ENCODE data around the gene PRMT2.

The PRMT2 gene

GRCh38 chr21:46636550-46637285 lies 1.2 kb downstream of the PRMT2 start:
- no peak overlapping the region for H2BK15ac ChIP-seq (ENCODE audit: low read depth, poor library complexity, severe bottlenecking)
- no peak overlapping the region for H2BK5ac ChIP-seq (ENCODE audit: low read depth, low read length, poor library complexity, severe bottlenecking)
- no peaks in the 10 kb centered on the region for H3K9me3 ChIP-seq (ENCODE audit: control insufficient read depth, low read length)
- H3K4me3 ChIP-seq (ENCODE audit: insufficient read depth in 1 of 2, low read depth in 1 of 2, low read length in 2 of 2) = peak overlapping the region in 1 of 2 experiments; percentile 99
- no peak overlapping the region for H3K18ac ChIP-seq (ENCODE audit: low read depth in 1 of 2, low read length in 2 of 2)
- WGBS = 98% methylated on average over 6 of the region's 7 CpGs
- H3K4me1 ChIP-seq (ENCODE audit: control insufficient read depth, insufficient read depth, low read depth, low read length) = peaks cover 11% of the 10 kb centered on the region
- H4K8ac ChIP-seq (ENCODE audit: low read length) = no peak overlapping the region
- no peak overlapping the region for H2BK120ac ChIP-seq (ENCODE audit: low read depth, low read length)
- H2BK12ac ChIP-seq (ENCODE audit: low read length in 2 of 2) = no peak overlapping the region
- H3K4me2 ChIP-seq (ENCODE audit: low read length, poor library complexity, severe bottlenecking) = peak overlapping the region; percentile 76
- no peaks in the 10 kb centered on the region for H3K27me3 ChIP-seq (ENCODE audit: control insufficient read depth in 1 of 2, insufficient read depth in 1 of 2, low read length in 2 of 2)
- no peak overlapping the region for H3K14ac ChIP-seq (ENCODE audit: low read length in 2 of 2)
- H3K79me1 ChIP-seq (replicated peaks; ENCODE audit: low read length, poor library complexity, severe bottlenecking) = peaks cover 3% of the 10 kb centered on the region
- no peak overlapping the region for H3K27ac ChIP-seq (ENCODE audit: low read length, poor library complexity, severe bottlenecking)
- DNase-seq = no peak
- H3K23ac ChIP-seq (ENCODE audit: low read length in 2 of 2) = no peak overlapping the region
- no peak overlapping the region for H3K4ac ChIP-seq (ENCODE audit: low read depth in 1 of 2, low read length in 2 of 2)
- no peak overlapping the region for H4K91ac ChIP-seq (ENCODE audit: low read length)
- H3K9ac ChIP-seq (ENCODE audit: low read length) = peak overlapping the region; percentile 98
- H2AFZ ChIP-seq (ENCODE audit: low read depth, low read length) = no peak overlapping the region
- H3K36me3 ChIP-seq (ENCODE audit: control insufficient read depth in 1 of 2, insufficient read depth in 2 of 2, low read depth in 1 of 2, low read length in 2 of 2) = peaks cover 6 to 40% of the 10 kb centered on the region in 2 experiments
- no peak overlapping the region for H2AK5ac ChIP-seq (ENCODE audit: low read length, severe bottlenecking)

- Histone ChIP-seq H3K4me1 (ENCODE audit: control insufficient read depth, insufficient read depth, low read depth, low read length) (peaks cover 11% of the 10 kb centered on the region), H4K8ac (ENCODE audit: low read length) (no peak overlapping the region), H2BK120ac (ENCODE audit: low read depth, low read length) (no peak overlapping the region)
Observed at GRCh38 chr21:46637952-46638746, 2.7 kb downstream of the PRMT2 start.

GRCh38 chr21:46639489-46640386 lies 4.3 kb downstream of the PRMT2 start:
- Histone ChIP-seq H3K18ac (ENCODE audit: low read depth in 1 of 2, low read length in 2 of 2) (no peak overlapping the region), H2BK5ac (ENCODE audit: low read depth, low read length, poor library complexity, severe bottlenecking) (no peak overlapping the region), H2BK12ac (ENCODE audit: low read length in 2 of 2) (no peak overlapping the region), H3K4me2 (ENCODE audit: low read length, poor library complexity, severe bottlenecking) (no peak overlapping the region), H3K36me3 (ENCODE audit: control insufficient read depth in 1 of 2, insufficient read depth in 2 of 2, low read depth in 1 of 2, low read length in 2 of 2) (peaks cover 26 to 68% of the 10 kb centered on the region in 2 experiments), H3K14ac (ENCODE audit: low read length in 2 of 2) (no peak overlapping the region), H3K27me3 (ENCODE audit: control insufficient read depth in 1 of 2, insufficient read depth in 1 of 2, low read length in 2 of 2) (no peaks in the 10 kb centered on the region), H4K8ac (ENCODE audit: low read length) (no peak overlapping the region), H3K27ac (ENCODE audit: low read length, poor library complexity, severe bottlenecking) (no peak overlapping the region), H2AFZ (ENCODE audit: low read depth, low read length) (no peak overlapping the region), H3K4me3 (ENCODE audit: insufficient read depth in 1 of 2, low read depth in 1 of 2, low read length in 2 of 2) (no peak overlapping the region), H3K4ac (ENCODE audit: low read depth in 1 of 2, low read length in 2 of 2) (no peak overlapping the region), H3K79me1 (replicated peaks; ENCODE audit: low read length, poor library complexity, severe bottlenecking) (peaks cover 15% of the 10 kb centered on the region), H3K9ac (ENCODE audit: low read length) (peak overlapping the region; percentile 41), H3K23ac (ENCODE audit: low read length in 2 of 2) (no peak overlapping the region), H2BK15ac (ENCODE audit: low read depth, poor library complexity, severe bottlenecking) (no peak overlapping the region), H4K91ac (ENCODE audit: low read length) (no peak overlapping the region), H3K9me3 (ENCODE audit: control insufficient read depth, low read length) (no peaks in the 10 kb centered on the region), H2AK5ac (ENCODE audit: low read length, severe bottlenecking) (no peak overlapping the region), H2BK120ac (ENCODE audit: low read depth, low read length) (no peak overlapping the region), H3K4me1 (ENCODE audit: control insufficient read depth, insufficient read depth, low read depth, low read length) (peaks cover 10% of the 10 kb centered on the region)
- DNase-seq = peak; percentile 44
- no CpG with 5 or more reads among the region's 8 CpGs for WGBS

More at GRCh38 chr21:46637952-46638746, 2.7 kb downstream of the PRMT2 start:
- Histone ChIP-seq H3K4me3 (ENCODE audit: insufficient read depth in 1 of 2, low read depth in 1 of 2, low read length in 2 of 2) (peak overlapping the region in 1 of 2 experiments; percentile 99), H3K23ac (ENCODE audit: low read length in 2 of 2) (no peak overlapping the region), H3K9me3 (ENCODE audit: control insufficient read depth, low read length) (no peaks in the 10 kb centered on the region), H3K9ac (ENCODE audit: low read length) (peak overlapping the region; percentile 41), H2BK15ac (ENCODE audit: low read depth, poor library complexity, severe bottlenecking) (no peak overlapping the region), H3K14ac (ENCODE audit: low read length in 2 of 2) (no peak overlapping the region), H3K79me1 (replicated peaks; ENCODE audit: low read length, poor library complexity, severe bottlenecking) (peaks cover 5% of the 10 kb centered on the region), H3K4ac (ENCODE audit: low read depth in 1 of 2, low read length in 2 of 2) (no peak overlapping the region), H3K36me3 (ENCODE audit: control insufficient read depth in 1 of 2, insufficient read depth in 2 of 2, low read depth in 1 of 2, low read length in 2 of 2) (peaks cover 13 to 53% of the 10 kb centered on the region in 2 experiments), H2BK5ac (ENCODE audit: low read depth, low read length, poor library complexity, severe bottlenecking) (no peak overlapping the region), H4K91ac (ENCODE audit: low read length) (no peak overlapping the region), H3K18ac (ENCODE audit: low read depth in 1 of 2, low read length in 2 of 2) (no peak overlapping the region), H3K4me2 (ENCODE audit: low read length, poor library complexity, severe bottlenecking) (peak overlapping the region; percentile 52), H3K27me3 (ENCODE audit: control insufficient read depth in 1 of 2, insufficient read depth in 1 of 2, low read length in 2 of 2) (no peaks in the 10 kb centered on the region), H2AFZ (ENCODE audit: low read depth, low read length) (no peak overlapping the region), H2AK5ac (ENCODE audit: low read length, severe bottlenecking) (no peak overlapping the region), H2BK12ac (ENCODE audit: low read length in 2 of 2) (no peak overlapping the region), H3K27ac (ENCODE audit: low read length, poor library complexity, severe bottlenecking) (no peak overlapping the region)
- peak; percentile 12 for DNase-seq
- 85% methylated on average over 3 of the region's 3 CpGs for WGBS
